ENCODE data around the gene NES.

NES gene

DNA sequence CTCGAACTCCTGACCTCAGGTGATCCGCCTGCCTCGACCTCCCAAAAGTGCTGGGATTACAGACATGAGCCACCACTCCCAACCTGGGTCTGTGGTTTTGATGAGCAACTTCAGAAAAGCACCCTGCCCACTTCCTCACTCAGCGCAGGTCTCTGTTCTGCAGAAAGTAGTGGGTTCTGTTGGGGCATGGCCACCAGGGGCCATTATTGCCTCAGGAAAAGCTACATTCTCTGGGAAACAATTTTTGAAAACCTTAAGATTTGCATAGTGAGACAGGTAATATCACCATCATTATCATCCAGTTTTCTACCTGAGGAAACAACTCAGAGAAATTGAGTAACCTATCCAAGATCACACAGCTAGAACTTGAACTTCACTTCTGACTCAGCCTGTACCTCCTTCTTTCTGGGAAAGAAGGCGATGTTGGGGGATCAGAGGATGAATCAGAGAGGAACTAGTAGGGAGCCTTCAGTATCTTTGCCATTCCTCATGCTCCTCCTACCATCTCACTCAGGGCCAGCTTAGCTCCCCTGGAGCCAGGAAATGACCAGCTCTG is 7.1 kb upstream of the NES start:
- no peaks in the 10 kb centered on the region for H3K36me3 ChIP-seq (ENCODE audit: insufficient read depth, low read length)
- no peak overlapping the region for H3K27ac ChIP-seq (ENCODE audit: low read depth, low read length, poor library complexity, severe bottlenecking)
- no peaks in the 10 kb centered on the region for H4K20me1 ChIP-seq (ENCODE audit: insufficient read depth, low read length)
- no peaks in the 10 kb centered on the region for H3K79me2 ChIP-seq (ENCODE audit: insufficient read depth, low read length)
- no peak overlapping the region for H3K4me3 ChIP-seq (ENCODE audit: low read depth, low read length, poor library complexity, severe bottlenecking)
- peaks cover 6% of the 10 kb centered on the region; the same call in 1 of the 2 replicates for H3K27me3 ChIP-seq (ENCODE audit: insufficient read depth, low read length)
- TF ChIP-seq, protein P1, sequence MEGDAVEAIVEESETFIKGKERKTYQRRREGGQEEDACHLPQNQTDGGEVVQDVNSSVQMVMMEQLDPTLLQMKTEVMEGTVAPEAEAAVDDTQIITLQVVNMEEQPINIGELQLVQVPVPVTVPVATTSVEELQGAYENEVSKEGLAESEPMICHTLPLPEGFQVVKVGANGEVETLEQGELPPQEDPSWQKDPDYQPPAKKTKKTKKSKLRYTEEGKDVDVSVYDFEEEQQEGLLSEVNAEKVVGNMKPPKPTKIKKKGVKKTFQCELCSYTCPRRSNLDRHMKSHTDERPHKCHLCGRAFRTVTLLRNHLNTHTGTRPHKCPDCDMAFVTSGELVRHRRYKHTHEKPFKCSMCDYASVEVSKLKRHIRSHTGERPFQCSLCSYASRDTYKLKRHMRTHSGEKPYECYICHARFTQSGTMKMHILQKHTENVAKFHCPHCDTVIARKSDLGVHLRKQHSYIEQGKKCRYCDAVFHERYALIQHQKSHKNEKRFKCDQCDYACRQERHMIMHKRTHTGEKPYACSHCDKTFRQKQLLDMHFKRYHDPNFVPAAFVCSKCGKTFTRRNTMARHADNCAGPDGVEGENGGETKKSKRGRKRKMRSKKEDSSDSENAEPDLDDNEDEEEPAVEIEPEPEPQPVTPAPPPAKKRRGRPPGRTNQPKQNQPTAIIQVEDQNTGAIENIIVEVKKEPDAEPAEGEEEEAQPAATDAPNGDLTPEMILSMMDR (IDR thresholded peaks at IDR 0.05; ENCODE audit: low read length): no peak
- TF ChIP-seq EZH2 (IDR thresholded peaks at IDR 0.05; ENCODE audit: borderline replicate concordance, low read length): no peak
- no peaks in the 10 kb centered on the region for H3K9me2 ChIP-seq (ENCODE audit: low read depth, low read length)
- H3K9me3 ChIP-seq (ENCODE audit: low read length): no peaks in the 10 kb centered on the region
- peaks cover 3% of the 10 kb centered on the region for H3K4me1 ChIP-seq (ENCODE audit: insufficient read depth, low read length, severe bottlenecking)
- H3K4me2 ChIP-seq (ENCODE audit: low read length): no peak overlapping the region
- H3F3A ChIP-seq (ENCODE audit: insufficient read depth, low read length): no peaks in the 10 kb centered on the region
- H3K9ac ChIP-seq (ENCODE audit: low read length): no peak overlapping the region
- H2AFZ ChIP-seq (ENCODE audit: low read length): no peak overlapping the region

DNA sequence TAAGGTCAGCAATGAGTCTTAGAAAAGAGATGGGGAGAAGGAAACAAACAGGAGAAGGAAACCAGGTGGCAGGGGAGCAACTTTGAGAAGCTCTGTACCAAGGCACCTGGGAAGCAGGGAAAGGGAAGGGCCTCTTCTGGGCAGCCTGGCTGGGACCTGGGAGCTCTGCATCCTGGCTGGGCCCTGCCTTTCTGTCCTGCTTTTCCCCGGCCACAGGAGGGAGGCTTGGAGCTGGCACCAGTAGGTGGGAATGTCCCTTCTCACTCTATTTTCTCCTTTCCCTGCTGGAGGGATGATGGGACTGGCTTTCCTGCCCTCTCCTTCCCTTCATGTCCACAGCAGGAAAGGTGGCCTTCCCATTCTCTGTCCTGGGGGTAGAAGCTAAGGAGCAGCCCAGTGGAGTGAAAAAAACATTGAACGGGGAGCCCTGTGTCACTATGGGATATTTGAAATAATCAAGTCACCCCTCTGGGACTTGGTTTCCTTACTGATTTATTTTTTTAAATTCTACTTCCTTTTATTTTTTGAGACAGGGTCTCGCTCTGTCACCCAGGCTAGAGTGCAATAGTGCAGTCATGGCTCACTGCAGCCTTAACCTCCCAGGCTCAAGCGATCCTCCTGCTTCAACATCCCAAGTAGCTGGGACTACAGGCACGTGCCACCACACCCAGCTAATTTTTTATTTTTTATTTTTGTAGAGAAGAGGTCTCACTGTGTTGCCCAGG is 5.1 kb upstream of the NES start:
- no peak overlapping the region for H3K4me2 ChIP-seq (ENCODE audit: low read length)
- H3K27me3 ChIP-seq (ENCODE audit: insufficient read depth, low read length): peaks cover 11% of the 10 kb centered on the region
- H3K4me3 ChIP-seq (ENCODE audit: low read depth, low read length, poor library complexity, severe bottlenecking): no peak overlapping the region
- H3K4me1 ChIP-seq (ENCODE audit: insufficient read depth, low read length, severe bottlenecking): no peaks in the 10 kb centered on the region
- H3F3A ChIP-seq (ENCODE audit: insufficient read depth, low read length): no peaks in the 10 kb centered on the region
- H3K36me3 ChIP-seq (ENCODE audit: insufficient read depth, low read length): no peaks in the 10 kb centered on the region
- no peak overlapping the region for H3K27ac ChIP-seq (ENCODE audit: low read depth, low read length, poor library complexity, severe bottlenecking)
- TF ChIP-seq, protein P1 (IDR thresholded peaks at IDR 0.05; ENCODE audit: low read length): no peak
- no peak for TF ChIP-seq EZH2 (IDR thresholded peaks at IDR 0.05; ENCODE audit: borderline replicate concordance, low read length)
- no peaks in the 10 kb centered on the region for H4K20me1 ChIP-seq (ENCODE audit: insufficient read depth, low read length)
- H3K9ac ChIP-seq (ENCODE audit: low read length): no peak overlapping the region
- no peaks in the 10 kb centered on the region for H3K79me2 ChIP-seq (ENCODE audit: insufficient read depth, low read length)
- no peaks in the 10 kb centered on the region for H3K9me2 ChIP-seq (ENCODE audit: low read depth, low read length)
- H3K9me3 ChIP-seq (ENCODE audit: low read length): no peaks in the 10 kb centered on the region
- no peak overlapping the region for H2AFZ ChIP-seq (ENCODE audit: low read length)

DNA sequence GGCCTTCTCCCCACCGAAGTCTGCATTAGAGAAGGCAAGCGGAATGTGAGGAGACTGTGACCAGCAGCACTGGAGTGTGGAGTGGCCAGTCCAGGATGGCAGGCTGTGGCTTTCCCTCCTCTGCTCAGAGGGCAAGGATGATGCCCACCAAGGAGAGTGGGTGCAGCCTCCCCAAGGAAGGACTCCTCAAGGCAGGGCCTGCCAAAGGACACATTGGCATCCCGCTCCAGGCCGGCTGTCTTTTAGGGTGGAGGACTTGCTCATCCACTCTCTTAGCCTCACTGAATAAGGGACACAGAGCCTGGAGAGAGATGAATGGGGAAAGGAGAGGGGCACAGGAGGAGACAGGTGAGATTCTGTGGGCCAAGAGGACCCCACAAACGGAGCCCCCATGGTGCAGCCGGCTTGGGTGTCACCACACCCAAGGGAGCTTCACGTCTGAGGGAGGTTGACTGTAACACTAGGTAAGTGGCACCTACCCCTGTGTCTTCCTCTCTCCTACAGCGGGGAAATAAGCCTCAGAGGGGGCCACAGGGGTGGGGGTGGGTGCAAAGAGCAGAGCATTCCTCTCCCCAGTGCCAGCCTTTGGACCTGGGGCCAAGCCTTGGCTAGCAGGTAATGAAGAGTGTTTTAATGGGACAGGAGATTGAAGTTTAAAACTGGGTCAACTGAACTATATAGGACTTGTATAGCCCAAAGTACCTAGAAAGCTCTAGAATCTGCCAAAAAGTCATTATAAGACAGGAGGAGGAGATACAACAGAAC is 4.2 kb upstream of the NES start:
- no peak for TF ChIP-seq EZH2 (IDR thresholded peaks at IDR 0.05; ENCODE audit: borderline replicate concordance, low read length)
- TF ChIP-seq, protein P1 (IDR thresholded peaks at IDR 0.05; ENCODE audit: low read length): no peak
- no peaks in the 10 kb centered on the region for H3K4me1 ChIP-seq (ENCODE audit: insufficient read depth, low read length, severe bottlenecking)
- H3K9ac ChIP-seq (ENCODE audit: low read length): no peak overlapping the region
- no peaks in the 10 kb centered on the region for H3K9me2 ChIP-seq (ENCODE audit: low read depth, low read length)
- no peaks in the 10 kb centered on the region for H3K79me2 ChIP-seq (ENCODE audit: insufficient read depth, low read length)
- H2AFZ ChIP-seq (ENCODE audit: low read length): no peak overlapping the region
- H3K4me2 ChIP-seq (ENCODE audit: low read length): no peak overlapping the region
- no peaks in the 10 kb centered on the region for H3F3A ChIP-seq (ENCODE audit: insufficient read depth, low read length)
- H3K9me3 ChIP-seq (ENCODE audit: low read length): no peaks in the 10 kb centered on the region
- H3K27me3 ChIP-seq (ENCODE audit: insufficient read depth, low read length): peaks cover 13% of the 10 kb centered on the region
- H3K4me3 ChIP-seq (ENCODE audit: low read depth, low read length, poor library complexity, severe bottlenecking): no peak overlapping the region
- no peak overlapping the region for H3K27ac ChIP-seq (ENCODE audit: low read depth, low read length, poor library complexity, severe bottlenecking)
- H3K36me3 ChIP-seq (ENCODE audit: insufficient read depth, low read length): no peaks in the 10 kb centered on the region
- H4K20me1 ChIP-seq (ENCODE audit: insufficient read depth, low read length): no peaks in the 10 kb centered on the region
